GM23338 (cell line): ENCODE measurements around the gene IL21R. TPM values are rescaled to one million over a fixed set of nuclear protein-coding genes. Genes with fewer than 3 reads are reported as not detected.

Source experiments
- ATAC-seq: fragments of 200-7000 bp; cut with Tn5 transposase; 3 replicates; pipeline ENCODE4 v1.9.1; 2020
- DNase-seq: peaks from one replicate; pipeline ENCODE4 v3.0.0-alpha.2; 2015; ENCODE audit warnings: low spot score
- H2AFZ ChIP-seq: fragments of 200-600 bp; sonication (generic); 2 replicates; pipeline ENCODE4 v1.8.0; 2016; ENCODE audit warnings: antibody characterized with exemption, mild to moderate bottlenecking, moderate library complexity
- H3F3A ChIP-seq: fragments of 200-600 bp; sonication (generic); replicated peaks from 2 replicates; pipeline ENCODE4 v1.8.0; 2017; ENCODE audit warnings: antibody characterized with exemption, mixed run types, low read depth
- H3K27ac ChIP-seq: fragments of 200-600 bp; sonication (generic); 2 replicates; pipeline ENCODE4 v1.6.1; 2016; ENCODE audit warnings: low read depth
- H3K27me3 ChIP-seq: fragments of 200-600 bp; sonication (generic); 2 replicates; pipeline ENCODE4 v1.8.0; 2016; ENCODE audit warnings: mild to moderate bottlenecking, mixed run types, moderate library complexity; ENCODE audit not compliant: insufficient read depth
- H3K36me3 ChIP-seq: fragments of 200-600 bp; sonication (generic); 2 replicates; pipeline ENCODE4 v1.8.0; 2016; ENCODE audit warnings: mild to moderate bottlenecking; ENCODE audit not compliant: insufficient read depth
- H3K4me1 ChIP-seq: fragments of 200-600 bp; sonication (generic); 2 replicates; pipeline ENCODE4 v1.8.0; 2016; ENCODE audit warnings: mild to moderate bottlenecking, moderate library complexity; ENCODE audit not compliant: insufficient read depth
- H3K4me2 ChIP-seq: fragments of 200-600 bp; sonication (generic); 2 replicates; pipeline ENCODE4 v1.7.1; 2017; ENCODE audit warnings: mixed run types
- H3K4me3 ChIP-seq: fragments of 200-600 bp; sonication (generic); 2 replicates; pipeline ENCODE4 v1.6.1; 2016; ENCODE audit warnings: mixed run types
- H3K79me2 ChIP-seq: fragments of 200-600 bp; sonication (generic); replicated peaks from 2 replicates; pipeline ENCODE4 v1.8.0; 2017; ENCODE audit warnings: mild to moderate bottlenecking; ENCODE audit not compliant: insufficient read depth
- H3K9me2 ChIP-seq: fragments of 200-600 bp; sonication (generic); 2 replicates; pipeline ENCODE4 v1.8.0; 2017; ENCODE audit not compliant: insufficient read depth
- H4K20me1 ChIP-seq: fragments of 200-600 bp; sonication (generic); replicated peaks from 2 replicates; pipeline ENCODE4 v1.8.0; 2017; ENCODE audit warnings: mild to moderate bottlenecking; ENCODE audit not compliant: insufficient read depth
- H3K27ac Mint-ChIP-seq: 2 replicates; pipeline ENCODE4 v1.8.0; 2020; ENCODE audit warnings: inconsistent platforms, mild to moderate bottlenecking, moderate library complexity, mixed read lengths
- H3K27me3 Mint-ChIP-seq: 3 replicates; pipeline ENCODE4 v1.8.0; 2022; ENCODE audit warnings: low read depth, mild to moderate bottlenecking, moderate library complexity, mixed read lengths, inconsistent platforms; ENCODE audit not compliant: insufficient read depth, poor library complexity
- H3K36me3 Mint-ChIP-seq: 3 replicates; pipeline ENCODE4 v1.8.0; 2021; ENCODE audit warnings: low read depth, mild to moderate bottlenecking, inconsistent platforms, moderate library complexity, mixed read lengths
- H3K4me1 Mint-ChIP-seq: 3 replicates; pipeline ENCODE4 v1.8.0; 2020; ENCODE audit warnings: mild to moderate bottlenecking, inconsistent platforms, mixed read lengths
- H3K4me3 Mint-ChIP-seq: 3 replicates; pipeline ENCODE4 v1.8.0; 2021; ENCODE audit warnings: moderate library complexity, mild to moderate bottlenecking, inconsistent platforms, mixed read lengths
- H3K9me3 Mint-ChIP-seq: 3 replicates; pipeline ENCODE4 v1.8.0; 2020; ENCODE audit warnings: moderate library complexity, mild to moderate bottlenecking, inconsistent platforms, mixed read lengths
- CREB1 ChIP-seq: fragments of 250-450 bp; sonication (Bioruptor Pico); IDR thresholded peaks from 2 replicates; pipeline ENCODE4 v1.5.0; 2020; ENCODE audit warnings: low read depth, mild to moderate bottlenecking, moderate library complexity
- ETS1 ChIP-seq: IDR thresholded peaks from 2 replicates; pipeline ENCODE4 v1.6.1; 2016; ENCODE audit warnings: antibody characterized with exemption
- EZH2 ChIP-seq: fragments of 200-600 bp; sonication (generic); IDR thresholded peaks from one replicate; pipeline ENCODE4 v1.8.0; 2017; ENCODE audit warnings: antibody characterized with exemption, mild to moderate bottlenecking, low read depth; ENCODE audit not compliant: unreplicated experiment
- EZH2phosphoT487 ChIP-seq: fragments of 200-600 bp; sonication (generic); IDR thresholded peaks from one replicate; pipeline ENCODE4 v1.8.1; 2018; ENCODE audit warnings: antibody characterized with exemption; ENCODE audit not compliant: unreplicated experiment
- JUNB ChIP-seq: IDR thresholded peaks from one replicate; pipeline ENCODE4 v1.6.1; 2016; ENCODE audit warnings: antibody characterized with exemption; ENCODE audit not compliant: unreplicated experiment
- NANOG ChIP-seq: IDR thresholded peaks from 2 replicates; pipeline ENCODE4 v1.6.1; 2016; ENCODE audit warnings: antibody characterized with exemption, borderline replicate concordance
- POLR2AphosphoS5 ChIP-seq: IDR thresholded peaks from 2 replicates; pipeline ENCODE4 v1.6.1; 2016; ENCODE audit warnings: antibody characterized with exemption, low read depth
- REST ChIP-seq: IDR thresholded peaks from one replicate; pipeline ENCODE4 v1.6.1; 2018; ENCODE audit warnings: antibody characterized with exemption; ENCODE audit not compliant: unreplicated experiment
- STAT1 ChIP-seq: IDR thresholded peaks from one replicate; pipeline ENCODE4 v1.6.1; 2016; ENCODE audit warnings: antibody characterized with exemption; ENCODE audit not compliant: unreplicated experiment
- ZNF114 ChIP-seq: fragments of 250-450 bp; sonication (Bioruptor Pico); IDR thresholded peaks from 2 replicates; pipeline ENCODE4 v1.5.0; 2020; ENCODE audit warnings: mild to moderate bottlenecking, moderate library complexity
- ZNF331 ChIP-seq: fragments of 250-450 bp; sonication (Bioruptor Pico); IDR thresholded peaks from 2 replicates; pipeline ENCODE4 v1.5.0; 2020; ENCODE audit warnings: low read depth, mild to moderate bottlenecking, moderate library complexity
- ZNF462 ChIP-seq: fragments of 250-450 bp; sonication (Bioruptor Pico); IDR thresholded peaks from 2 replicates; pipeline ENCODE4 v1.5.0; 2020; ENCODE audit warnings: mild to moderate bottlenecking, moderate library complexity
- polyA plus RNA-seq: library from polyadenylated mRNA; unstranded; fragments of >200 nt; fragmentation: Nextera tagmentation; extraction: Ambion mirVana; gene quantifications from 2 replicates; pipeline ENCODE4 v1.2.1, GENCODE V29; 2016
- total RNA-seq: library from RNA; depleted of rRNA; stranded (reverse); fragments of >200 nt; shearing (Covaris generic); gene quantifications from 2 replicates; pipeline ENCODE4 v1.2.3, GENCODE V29; 2014
- TF ChIP-seq, protein P1 (sequence below), 2 experiments: fragments of 200-600 bp in 1 of 2; sonication (generic) in 1 of 2; conservative IDR thresholded peaks; 2 replicates each; pipeline versions ENCODE4 v1.5.1 to v1.6.1; 2016 to 2017; ENCODE audit warnings: antibody characterized with exemption in 2 of 2, low read depth in 2 of 2, mild to moderate bottlenecking in 2 of 2, moderate library complexity in 1 of 2

The IL21R gene
- total and polyA plus RNA-seq, 2 experiments from 2014 or later: 0.42 to 2.6 TPM

- no peak overlapping the region for H3K4me3 Mint-ChIP-seq
Observed at GRCh38 chr16:27404163-27404823, 2.3 kb downstream of the IL21R start.

More at GRCh38 chr16:27404163-27404823, 2.3 kb downstream of the IL21R start:
- Histone ChIP-seq H3F3A (no peaks in the 10 kb centered on the region), H3K9me2 (no peaks in the 10 kb centered on the region; the same call in 1 of the 2 replicates), H2AFZ (no peak overlapping the region), H3K4me1 (no peaks in the 10 kb centered on the region; the same call in 1 of the 2 replicates), H3K27ac (no peak overlapping the region), H3K27me3 (no peaks in the 10 kb centered on the region), H3K36me3 (no peaks in the 10 kb centered on the region), H3K79me2 (no peaks in the 10 kb centered on the region), H3K4me3 (no peak overlapping the region), H3K4me2 (no peak overlapping the region), H4K20me1 (no peaks in the 10 kb centered on the region)
- H3K36me3 Mint-ChIP-seq: no peaks in the 10 kb centered on the region
- peaks cover 3% of the 10 kb centered on the region for H3K27me3 Mint-ChIP-seq
- TF ChIP-seq ZNF462 (CRISPR knock-in tag) (no peak), ZNF114 (CRISPR knock-in tag) (no peak), NANOG (no peak), REST (no peak), POLR2AphosphoS5 (no peak), CREB1 (CRISPR knock-in tag) (no peak), EZH2 (no peak), ETS1 (no peak), ZNF331 (CRISPR knock-in tag) (no peak), EZH2phosphoT487 (no peak), JUNB (no peak), STAT1 (no peak)
- TF ChIP-seq, protein P1, sequence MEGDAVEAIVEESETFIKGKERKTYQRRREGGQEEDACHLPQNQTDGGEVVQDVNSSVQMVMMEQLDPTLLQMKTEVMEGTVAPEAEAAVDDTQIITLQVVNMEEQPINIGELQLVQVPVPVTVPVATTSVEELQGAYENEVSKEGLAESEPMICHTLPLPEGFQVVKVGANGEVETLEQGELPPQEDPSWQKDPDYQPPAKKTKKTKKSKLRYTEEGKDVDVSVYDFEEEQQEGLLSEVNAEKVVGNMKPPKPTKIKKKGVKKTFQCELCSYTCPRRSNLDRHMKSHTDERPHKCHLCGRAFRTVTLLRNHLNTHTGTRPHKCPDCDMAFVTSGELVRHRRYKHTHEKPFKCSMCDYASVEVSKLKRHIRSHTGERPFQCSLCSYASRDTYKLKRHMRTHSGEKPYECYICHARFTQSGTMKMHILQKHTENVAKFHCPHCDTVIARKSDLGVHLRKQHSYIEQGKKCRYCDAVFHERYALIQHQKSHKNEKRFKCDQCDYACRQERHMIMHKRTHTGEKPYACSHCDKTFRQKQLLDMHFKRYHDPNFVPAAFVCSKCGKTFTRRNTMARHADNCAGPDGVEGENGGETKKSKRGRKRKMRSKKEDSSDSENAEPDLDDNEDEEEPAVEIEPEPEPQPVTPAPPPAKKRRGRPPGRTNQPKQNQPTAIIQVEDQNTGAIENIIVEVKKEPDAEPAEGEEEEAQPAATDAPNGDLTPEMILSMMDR (conservative IDR thresholded peaks at IDR 0.05; ENCODE audit: low read depth in 2 of 2): no peak
- no peaks in the 10 kb centered on the region for H3K9me3 Mint-ChIP-seq
- peaks cover 13% of the 10 kb centered on the region; the same call in 2 of the 3 replicates for H3K4me1 Mint-ChIP-seq
- H3K27ac Mint-ChIP-seq: no peak overlapping the region
- ATAC-seq (no peak), DNase-seq (no peak)
